ENCODE measurements around the gene USP7.

Gene USP7

GRCh38 chr16:8903004-8903403 lies 60.7 kb downstream of the USP7 start:
- TF ChIP-seq REST (IDR thresholded peaks at IDR 0.05; ENCODE audit: insufficient replicate concordance, low read depth) (no peak), SPI1 (IDR thresholded peaks at IDR 0.05; ENCODE audit: borderline replicate concordance, low read depth) (no peak), CTCF (IDR thresholded peaks at IDR 0.05; ENCODE audit: insufficient read depth, low read length) (no peak), GABPA (IDR thresholded peaks at IDR 0.05; ENCODE audit: low read depth) (no peak), POLR2AphosphoS5 (IDR thresholded peaks at IDR 0.05; ENCODE audit: low read depth) (no peak)
- DNase-seq (ENCODE audit: low read depth in 1 of 2, low spot score in 1 of 2): no peak
- Histone ChIP-seq H3K4me3 (replicated peaks; ENCODE audit: insufficient read depth, low read length) (no peak overlapping the region), H3K27ac (replicated peaks) (no peak overlapping the region), H3K27me3 (ENCODE audit: insufficient read depth, poor library complexity, severe bottlenecking) (no peaks in the 10 kb centered on the region)

GRCh38 chr16:8901320-8901861 lies 62.3 kb downstream of the USP7 start:
- DNase-seq (ENCODE audit: low read depth in 1 of 2, low spot score in 1 of 2): no peak
- Histone ChIP-seq H3K27ac (replicated peaks) (no peak overlapping the region), H3K27me3 (ENCODE audit: insufficient read depth, poor library complexity, severe bottlenecking) (no peaks in the 10 kb centered on the region), H3K4me3 (replicated peaks; ENCODE audit: insufficient read depth, low read length) (no peak overlapping the region)
- no peak for TF ChIP-seq GABPA (IDR thresholded peaks at IDR 0.05; ENCODE audit: low read depth)
- TF ChIP-seq REST (IDR thresholded peaks at IDR 0.05; ENCODE audit: insufficient replicate concordance, low read depth): no peak
- TF ChIP-seq CTCF (IDR thresholded peaks at IDR 0.05; ENCODE audit: insufficient read depth, low read length): no peak
- no peak for TF ChIP-seq POLR2AphosphoS5 (IDR thresholded peaks at IDR 0.05; ENCODE audit: low read depth)
- TF ChIP-seq SPI1 (IDR thresholded peaks at IDR 0.05; ENCODE audit: borderline replicate concordance, low read depth): no peak

GRCh38 chr16:8900343-8900742 lies 63.4 kb downstream of the USP7 start:
- DNase-seq (ENCODE audit: low read depth in 1 of 2, low spot score in 1 of 2): no peak
- Histone ChIP-seq H3K27me3 (ENCODE audit: insufficient read depth, poor library complexity, severe bottlenecking) (no peaks in the 10 kb centered on the region), H3K4me3 (replicated peaks; ENCODE audit: insufficient read depth, low read length) (no peak overlapping the region), H3K27ac (replicated peaks) (no peak overlapping the region)
- TF ChIP-seq GABPA (IDR thresholded peaks at IDR 0.05; ENCODE audit: low read depth) (no peak), SPI1 (IDR thresholded peaks at IDR 0.05; ENCODE audit: borderline replicate concordance, low read depth) (no peak), CTCF (IDR thresholded peaks at IDR 0.05; ENCODE audit: insufficient read depth, low read length) (no peak), REST (IDR thresholded peaks at IDR 0.05; ENCODE audit: insufficient replicate concordance, low read depth) (no peak), POLR2AphosphoS5 (IDR thresholded peaks at IDR 0.05; ENCODE audit: low read depth) (no peak)

All from HL-60 (cell line).